GM12864 (cell line): ENCODE results near the gene RPUSD1.
"Not testable (repeated sequence)": the region's sequence is repeated elsewhere in the genome, so short reads cannot be mapped to it uniquely, and the experiment has no call there.

Experiments used
- DNase-seq: peaks from one replicate; pipeline ENCODE4 v3.0.0-alpha.2; 2011; ENCODE audit warnings: low read depth
- H3K4me3 ChIP-seq: 2 replicates; pipeline ENCODE4 v1.5.1; 2011; ENCODE audit warnings: mild to moderate bottlenecking, low read depth, low read length, control low read depth
- CTCF ChIP-seq: IDR thresholded peaks from 2 replicates; pipeline ENCODE4 v1.5.1; 2011; ENCODE audit warnings: low read depth, mild to moderate bottlenecking, moderate library complexity, low read length, control low read depth, inconsistent platforms; ENCODE audit errors: missing control alignments

RPUSD1 gene

GRCh38 chr16:745739-746138 is 42.4 kb downstream of the RPUSD1 start:
- no peak overlapping the region for H3K4me3 ChIP-seq
- DNase-seq = no peak
- peak; percentile 52 for TF ChIP-seq CTCF

GRCh38 chr16:743794-744500 is 44.2 kb downstream of the RPUSD1 start:
- DNase-seq = no peak
- TF ChIP-seq CTCF = no peak
- no peak overlapping the region for H3K4me3 ChIP-seq

GRCh38 chr16:742894-743293 is 45.3 kb downstream of the RPUSD1 start:
- not testable (repeated sequence) for DNase-seq, H3K4me3 ChIP-seq

GRCh38 chr16:741986-742629 is 46.1 kb downstream of the RPUSD1 start:
- TF ChIP-seq CTCF = no peak
- DNase-seq = no peak
- H3K4me3 ChIP-seq = no peak overlapping the region

- peak within 1 kb of the TSS; percentile 91 for H3K4me3 ChIP-seq
- TF ChIP-seq CTCF = peak; percentile 88
- DNase-seq = peak; percentile 65
Measured at GRCh38 chr16:740764-741505, 47.2 kb downstream of the RPUSD1 start, which contains the start of gene CIAO3. CIAO3 (minus strand) TSS chr16:740997; CDS start chr16:740985, 12 bp downstream.

GRCh38 chr16:740459-740763 is 47.8 kb downstream of the RPUSD1 start:
- no peak for TF ChIP-seq CTCF
- H3K4me3 ChIP-seq = peak overlapping the region; percentile 91
- DNase-seq = no peak
